Fibroblast of lung (primary cell): ENCODE results near the gene MCM3AP.

Source experiments
- EZH2 ChIP-seq: IDR thresholded peaks from 2 replicates; pipeline ENCODE4 v1.5.1; 2012; ENCODE audit warnings: low read length, control low read depth, mild to moderate bottlenecking; ENCODE audit errors: missing control alignments
- TF ChIP-seq, protein P1 (sequence below), 2 donors: IDR thresholded peaks in 1 of 2; conservative IDR thresholded peaks in 1 of 2; 1 replicate in 1 of 2; 2 replicates in 1 of 2; pipeline ENCODE4 v1.5.1; 2011 to 2012; ENCODE audit warnings: low read length in 2 of 2, control low read depth in 1 of 2, inconsistent platforms in 1 of 2, low read depth in 1 of 2, mild to moderate bottlenecking in 1 of 2

DNA sequence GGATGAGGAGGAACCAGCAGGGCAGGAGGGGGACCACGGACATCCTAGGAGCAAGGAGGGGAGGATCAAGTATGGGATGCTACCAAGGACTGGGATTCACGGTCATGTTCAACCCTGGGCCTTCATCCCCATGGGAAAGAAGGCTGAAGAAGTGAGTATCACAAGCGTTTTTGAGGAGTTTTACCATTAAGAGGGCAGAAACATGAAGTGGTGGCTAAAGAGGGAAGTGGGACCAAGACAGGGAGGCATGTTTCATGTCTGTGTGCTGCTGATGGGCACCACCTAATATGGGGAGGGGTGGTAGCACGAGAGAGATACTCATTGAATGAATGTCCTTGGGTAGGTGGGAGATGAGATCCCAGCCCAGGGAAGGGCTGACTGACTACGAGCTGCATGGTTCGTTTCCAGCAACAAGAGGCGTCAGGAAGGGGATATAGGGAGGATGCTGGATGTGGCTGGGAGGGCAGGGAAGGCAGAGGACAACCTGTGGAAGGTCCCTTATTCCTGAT, 45.5 kb downstream of the MCM3AP start:
- TF ChIP-seq, protein P1, sequence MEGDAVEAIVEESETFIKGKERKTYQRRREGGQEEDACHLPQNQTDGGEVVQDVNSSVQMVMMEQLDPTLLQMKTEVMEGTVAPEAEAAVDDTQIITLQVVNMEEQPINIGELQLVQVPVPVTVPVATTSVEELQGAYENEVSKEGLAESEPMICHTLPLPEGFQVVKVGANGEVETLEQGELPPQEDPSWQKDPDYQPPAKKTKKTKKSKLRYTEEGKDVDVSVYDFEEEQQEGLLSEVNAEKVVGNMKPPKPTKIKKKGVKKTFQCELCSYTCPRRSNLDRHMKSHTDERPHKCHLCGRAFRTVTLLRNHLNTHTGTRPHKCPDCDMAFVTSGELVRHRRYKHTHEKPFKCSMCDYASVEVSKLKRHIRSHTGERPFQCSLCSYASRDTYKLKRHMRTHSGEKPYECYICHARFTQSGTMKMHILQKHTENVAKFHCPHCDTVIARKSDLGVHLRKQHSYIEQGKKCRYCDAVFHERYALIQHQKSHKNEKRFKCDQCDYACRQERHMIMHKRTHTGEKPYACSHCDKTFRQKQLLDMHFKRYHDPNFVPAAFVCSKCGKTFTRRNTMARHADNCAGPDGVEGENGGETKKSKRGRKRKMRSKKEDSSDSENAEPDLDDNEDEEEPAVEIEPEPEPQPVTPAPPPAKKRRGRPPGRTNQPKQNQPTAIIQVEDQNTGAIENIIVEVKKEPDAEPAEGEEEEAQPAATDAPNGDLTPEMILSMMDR (conservative IDR thresholded peaks at IDR 0.05 in 1 of 2, IDR thresholded peaks at IDR 0.05 in 1 of 2; ENCODE audit: low read depth in 1 of 2, low read length in 2 of 2) = no peak
- no peak for TF ChIP-seq EZH2
